Naive thymus-derived CD4-positive, alpha-beta T cell (primary cell): ENCODE results near the gene BBS9. TPM values are rescaled to one million over a fixed set of nuclear protein-coding genes. Genes with fewer than 3 reads are reported as not detected.

ENCODE experiments used
- ATAC-seq: fragments of 150-1000 bp; cut with Tn5 transposase; 2 replicates; pipeline ENCODE4 v1.10.0; 2021; ENCODE audit warnings: mild to moderate bottlenecking, moderate library complexity
- CTCF ChIA-PET: fragments of 350-600 bp; sonication (Branson Sonifier 250); formaldehyde crosslinking; loops from one replicate; lab custom pipeline; 2021; ENCODE audit warnings: antibody characterized with exemption; lab: Charles Lee
- POLR2A ChIA-PET: fragments of 350-600 bp; sonication (Branson Sonifier 250); formaldehyde crosslinking; loops from one replicate; lab custom pipeline; 2021; ENCODE audit warnings: antibody characterized with exemption, inconsistent platforms; lab: Charles Lee
- DNase-seq, 9 donors: peaks; one replicate each; pipeline versions ENCODE4 v3.0.0 to v3.0.0-alpha.2; 2020 to 2022; ENCODE audit warnings: mixed read lengths in 1 of 9
- H3K27ac ChIP-seq: one replicate; pipeline ENCODE4 v1.7.0; 2013; ENCODE audit warnings: mild to moderate bottlenecking, low read depth, low read length, moderate library complexity
- H3K27me3 ChIP-seq, 2 donors: one replicate each; pipeline ENCODE4 v1.7.0; 2013; ENCODE audit warnings: low read length in 2 of 2, mild to moderate bottlenecking in 2 of 2, moderate library complexity in 2 of 2; ENCODE audit not compliant: control insufficient read depth in 2 of 2, insufficient read depth in 2 of 2
- H3K36me3 ChIP-seq, 3 experiments: 1 replicate in 2 of 3; 2 replicates in 1 of 3; pipeline ENCODE4 v1.7.0; 2013; ENCODE audit warnings: low read length in 3 of 3, mild to moderate bottlenecking in 3 of 3, moderate library complexity in 1 of 3; ENCODE audit not compliant: insufficient read depth in 3 of 3, control insufficient read depth in 2 of 3
- H3K4me1 ChIP-seq, 2 donors: one replicate each; pipeline ENCODE4 v1.7.0; 2013; ENCODE audit warnings: low read length in 2 of 2, mild to moderate bottlenecking in 2 of 2, moderate library complexity in 1 of 2; ENCODE audit not compliant: control insufficient read depth in 2 of 2, insufficient read depth in 2 of 2
- H3K4me3 ChIP-seq: 2 replicates; pipeline ENCODE4 v1.7.0; 2013; ENCODE audit warnings: mild to moderate bottlenecking, low read length
- H3K9me3 ChIP-seq, 3 experiments: 1 replicate in 2 of 3; 2 replicates in 1 of 3; pipeline ENCODE4 v1.7.0; 2013; ENCODE audit warnings: low read length in 3 of 3; ENCODE audit not compliant: control insufficient read depth in 2 of 3
- H3K27ac Mint-ChIP-seq, 9 donors: one replicate each; pipeline ENCODE4 v1.8.0; 2020 to 2022; ENCODE audit warnings: mixed read lengths in 9 of 9, mild to moderate bottlenecking in 8 of 9, moderate library complexity in 5 of 9, inconsistent platforms in 2 of 9
- H3K27me3 Mint-ChIP-seq, 5 donors: one replicate each; pipeline ENCODE4 v1.8.0; 2021 to 2022; ENCODE audit warnings: mixed read lengths in 5 of 5, mild to moderate bottlenecking in 1 of 5
- H3K36me3 Mint-ChIP-seq, 5 donors: one replicate each; pipeline ENCODE4 v1.8.0; 2020 to 2022; ENCODE audit warnings: mixed read lengths in 5 of 5, mild to moderate bottlenecking in 3 of 5, inconsistent platforms in 1 of 5
- H3K4me1 Mint-ChIP-seq, 7 donors: one replicate each; pipeline ENCODE4 v1.8.0; 2020 to 2022; ENCODE audit warnings: mixed read lengths in 7 of 7, mild to moderate bottlenecking in 3 of 7, inconsistent platforms in 1 of 7
- H3K4me3 Mint-ChIP-seq, 10 donors: one replicate each; pipeline ENCODE4 v1.8.0; 2020 to 2022; ENCODE audit warnings: mild to moderate bottlenecking in 10 of 10, mixed read lengths in 10 of 10, moderate library complexity in 6 of 10, inconsistent platforms in 2 of 10
- H3K9me3 Mint-ChIP-seq, 11 donors: one replicate each; pipeline ENCODE4 v1.8.0; 2020 to 2022; ENCODE audit warnings: mixed read lengths in 11 of 11, mild to moderate bottlenecking in 4 of 11, inconsistent platforms in 1 of 11, moderate library complexity in 1 of 11
- intact Hi-C, 2 donors: fragments of 100-400 bp; cut with micrococcal nuclease; formaldehyde crosslinking; loops; one replicate each; pipeline ENCODE4 v1.15.1; 2023
- polyA plus RNA-seq, 2 donors: library from polyadenylated mRNA; unstranded; fragments of 300-500 nt; fragmentation: Illumina TruSeq; gene quantifications; one replicate each; pipeline ENCODE4 v1.2.3, GENCODE V29; 2021
- total RNA-seq, 6 experiments: library from RNA in 5 of 6; stranded (reverse) in 5 of 6; gene quantifications; 1 replicate in 5 of 6; 2 replicates in 1 of 6; pipeline ENCODE4 v1.2.3 and lab custom pipeline; 2021 to 2026

BBS9 gene
- total and polyA plus RNA-seq, 7 experiments from 2014 or later, result 11.1 to 31.0 (median 23.2) TPM

DNA sequence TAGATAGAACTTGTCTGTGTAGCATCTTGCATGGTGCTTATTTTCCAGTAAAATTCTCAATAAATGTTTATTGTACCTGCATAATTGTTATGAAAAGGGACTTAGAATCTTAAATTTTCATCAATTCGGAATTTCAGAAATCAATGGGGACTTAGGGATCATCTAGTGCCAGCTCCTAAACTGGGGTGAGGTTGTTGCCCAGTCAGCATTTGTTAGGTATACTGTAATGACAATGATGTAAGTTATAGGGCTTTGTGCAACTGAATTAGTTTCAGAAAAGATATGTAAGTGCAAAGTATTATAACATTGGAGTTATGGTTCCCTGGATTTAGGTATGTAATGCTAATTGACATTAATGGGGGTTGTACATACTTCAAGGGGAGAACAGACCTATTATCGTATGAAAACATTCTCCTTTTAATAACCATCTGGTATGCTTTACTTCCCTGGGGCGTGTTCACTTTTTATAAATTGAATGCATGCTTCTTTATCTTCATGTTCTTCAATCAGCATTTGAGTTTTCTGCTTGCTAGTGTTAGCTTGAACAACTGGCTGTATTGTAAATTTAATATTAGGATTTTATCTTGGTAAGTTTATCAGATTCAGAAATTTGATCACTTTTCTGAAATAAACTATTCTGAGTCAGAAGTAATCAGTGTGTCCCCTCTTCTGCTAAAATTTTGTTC is 270.3 kb downstream of the BBS9 start:
- no peak overlapping the region for H3K27ac Mint-ChIP-seq
- no peak overlapping the region for H3K4me3 Mint-ChIP-seq
- H3K27me3 ChIP-seq, result no peaks in the 10 kb centered on the region
- ATAC-seq, result no peak
- ChIA-PET POLR2A (no interaction called here), CTCF (no interaction called here)
- no peaks in the 10 kb centered on the region for H3K9me3 ChIP-seq
- H3K4me1 Mint-ChIP-seq, result no peaks in the 10 kb centered on the region
- H3K36me3 Mint-ChIP-seq, result peaks cover 4 to 45% (median 35%) of the 10 kb centered on the region in 5 donors
- no peak overlapping the region for H3K27ac ChIP-seq
- no peak overlapping the region for H3K4me3 ChIP-seq
- no peak for DNase-seq
- no peaks in the 10 kb centered on the region for H3K4me1 ChIP-seq
- no peaks in the 10 kb centered on the region for H3K36me3 ChIP-seq
- intact Hi-C loops, result no loop called here
- peaks cover 3 to 24% (median 9%) of the 10 kb centered on the region in 11 donors for H3K9me3 Mint-ChIP-seq
- no peaks in the 10 kb centered on the region for H3K27me3 Mint-ChIP-seq

GRCh38 chr7:33400214-33400538 is 270.8 kb downstream of the BBS9 start:
- ATAC-seq, result no peak
- ChIA-PET CTCF (no interaction called here), POLR2A (no interaction called here)
- H3K36me3 Mint-ChIP-seq, result peaks cover 4 to 43% (median 38%) of the 10 kb centered on the region in 5 donors
- H3K27ac Mint-ChIP-seq, result no peak overlapping the region
- no peaks in the 10 kb centered on the region for H3K27me3 Mint-ChIP-seq
- intact Hi-C loops, result no loop called here
- no peak for DNase-seq
- Histone ChIP-seq H3K9me3 (no peaks in the 10 kb centered on the region), H3K36me3 (no peaks in the 10 kb centered on the region), H3K27me3 (no peaks in the 10 kb centered on the region), H3K4me3 (no peak overlapping the region), H3K27ac (no peak overlapping the region), H3K4me1 (no peaks in the 10 kb centered on the region)
- H3K9me3 Mint-ChIP-seq, result peaks cover 3 to 28% (median 9%) of the 10 kb centered on the region in 11 donors
- H3K4me1 Mint-ChIP-seq, result no peaks in the 10 kb centered on the region
- no peak overlapping the region for H3K4me3 Mint-ChIP-seq

GRCh38 chr7:33410266-33410665 is 280.9 kb downstream of the BBS9 start:
- ChIA-PET CTCF (no interaction called here), POLR2A (no interaction called here)
- H3K4me3 Mint-ChIP-seq, result no peak overlapping the region
- intact Hi-C loops, result no loop called here
- Histone ChIP-seq H3K9me3 (no peaks in the 10 kb centered on the region), H3K36me3 (no peaks in the 10 kb centered on the region), H3K27ac (no peak overlapping the region), H3K4me1 (no peaks in the 10 kb centered on the region), H3K27me3 (no peaks in the 10 kb centered on the region), H3K4me3 (no peak overlapping the region)
- no peak overlapping the region for H3K27ac Mint-ChIP-seq
- no peaks in the 10 kb centered on the region for H3K27me3 Mint-ChIP-seq
- peaks cover 8 to 36% (median 19%) of the 10 kb centered on the region in 11 donors for H3K9me3 Mint-ChIP-seq
- no peak for DNase-seq
- H3K36me3 Mint-ChIP-seq, result peaks cover 1 to 45% (median 39%) of the 10 kb centered on the region in 5 donors
- no peak for ATAC-seq
- peaks cover 0 to 3% (median 0%) of the 10 kb centered on the region in 7 donors for H3K4me1 Mint-ChIP-seq

- Histone ChIP-seq H3K4me1 (no peaks in the 10 kb centered on the region), H3K36me3 (no peaks in the 10 kb centered on the region), H3K27ac (no peak overlapping the region), H3K4me3 (no peak overlapping the region), H3K27me3 (no peaks in the 10 kb centered on the region), H3K9me3 (no peaks in the 10 kb centered on the region)
- ATAC-seq, result no peak
- Mint-ChIP-seq H3K9me3 (peaks cover 6 to 30% (median 16%) of the 10 kb centered on the region in 11 donors), H3K27me3 (no peaks in the 10 kb centered on the region), H3K27ac (no peak overlapping the region), H3K36me3 (peaks cover 1 to 40% (median 38%) of the 10 kb centered on the region in 5 donors), H3K4me3 (no peak overlapping the region), H3K4me1 (peaks cover 0 to 3% (median 0%) of the 10 kb centered on the region in 7 donors)
- ChIA-PET CTCF (no interaction called here), POLR2A (no interaction called here)
- no peak for DNase-seq
- intact Hi-C loops, result no loop called here
Observed at GRCh38 chr7:33411020-33411419, 281.7 kb downstream of the BBS9 start.

- Mint-ChIP-seq H3K36me3 (peaks cover 0 to 34% (median 26%) of the 10 kb centered on the region in 5 donors), H3K4me1 (no peaks in the 10 kb centered on the region), H3K27ac (no peak overlapping the region), H3K4me3 (no peak overlapping the region), H3K27me3 (no peaks in the 10 kb centered on the region), H3K9me3 (peaks cover 4 to 18% (median 10%) of the 10 kb centered on the region in 11 donors)
- Histone ChIP-seq H3K4me3 (no peak overlapping the region), H3K36me3 (no peaks in the 10 kb centered on the region), H3K9me3 (no peaks in the 10 kb centered on the region), H3K27ac (no peak overlapping the region), H3K4me1 (no peaks in the 10 kb centered on the region), H3K27me3 (no peaks in the 10 kb centered on the region)
- POLR2A ChIA-PET, result no interaction called here
- ATAC-seq (no peak), DNase-seq (no peak)
- CTCF ChIA-PET, result no interaction called here
- intact Hi-C loops, result no loop called here
Observed at GRCh38 chr7:33412331-33412730, 283.0 kb downstream of the BBS9 start.

GRCh38 chr7:33418251-33418701 is 288.9 kb downstream of the BBS9 start:
- Histone ChIP-seq H3K27me3 (no peaks in the 10 kb centered on the region), H3K4me3 (no peak overlapping the region), H3K9me3 (no peaks in the 10 kb centered on the region), H3K4me1 (no peaks in the 10 kb centered on the region), H3K27ac (no peak overlapping the region), H3K36me3 (no peaks in the 10 kb centered on the region)
- DNase-seq (no peak), ATAC-seq (no peak)
- ChIA-PET CTCF (interaction anchor here (0.5 kb wide), 1 partner anchor 340 kb away, joined by 3 read pairs; no protein-coding TSS in a partner anchor), POLR2A (no interaction called here)
- Mint-ChIP-seq H3K36me3 (peaks cover 0 to 11% (median 3%) of the 10 kb centered on the region in 5 donors), H3K4me1 (peaks cover 0 to 2% (median 0%) of the 10 kb centered on the region in 7 donors), H3K27me3 (no peaks in the 10 kb centered on the region), H3K27ac (no peak overlapping the region), H3K4me3 (no peak overlapping the region), H3K9me3 (no peaks in the 10 kb centered on the region)
- intact Hi-C loops, result no loop called here
